HepG2 (cell line): ENCODE results near the gene IKZF3. TPM values are rescaled to one million over a fixed set of nuclear protein-coding genes. Genes with fewer than 3 reads are reported as not detected.
"Not testable (repeated sequence)": the region's sequence is repeated elsewhere in the genome, so short reads cannot be mapped to it uniquely, and the experiment has no call there.

Source experiments
- ATAC-seq: fragments of 200-7000 bp; cut with Tn5 transposase; 3 replicates; pipeline ENCODE4 v1.9.1; 2020; ENCODE audit warnings: mild to moderate bottlenecking, moderate library complexity
- BruUV-seq: library from RNA; stranded (reverse); fragments of 400-500 nt; replicated peaks from 2 replicates; lab custom pipeline; 2021; lab: Mats Ljungman, UMichigan
- CTCF ChIA-PET: fragments of 300-600 bp; formaldehyde crosslinking; extraction: SDS; loops from one replicate; lab custom pipeline; 2021; ENCODE audit warnings: low total read pairs, inconsistent platforms, low intra/inter-chr PET ratio; lab: Yijun Ruan, JAX
- POLR2A ChIA-PET: fragments of 350-600 bp; sonication (Branson Sonifier 250); formaldehyde crosslinking; loops from one replicate; lab custom pipeline; 2020; ENCODE audit warnings: antibody characterized with exemption, inconsistent platforms; lab: Yijun Ruan, JAX
- DNase-seq: peaks from one replicate; pipeline ENCODE4 v3.0.0-alpha.2; 2015; ENCODE audit warnings: low spot score
- FAIRE-seq: peaks from 3 replicates; lab custom pipeline; 2011; peaks lifted over from hg19 to GRCh38; lab: Jason Lieb, UNC
- H2AFZ ChIP-seq: one replicate; pipeline ENCODE4 v1.6.1; 2011; ENCODE audit warnings: low read length, inconsistent platforms
- H3K27ac ChIP-seq: fragments of 300-600 bp; 3 replicates; pipeline ENCODE4 v1.8.0; 2011; ENCODE audit warnings: mixed run types, mild to moderate bottlenecking, mixed read lengths, low read length, inconsistent platforms; ENCODE audit not compliant: insufficient read depth; ENCODE audit errors: extremely low read length
- H3K27me3 ChIP-seq, 2 experiments: fragments of 200-600 bp in 1 of 2; 2 replicates in 1 of 2; 3 replicates in 1 of 2; pipeline versions ENCODE4 v1.6.0 to v1.8.0; 2011; ENCODE audit warnings: low read length in 2 of 2, mild to moderate bottlenecking in 2 of 2, moderate library complexity in 2 of 2, inconsistent platforms in 1 of 2; ENCODE audit not compliant: insufficient read depth in 2 of 2, control insufficient read depth in 1 of 2
- H3K36me3 ChIP-seq, 2 experiments: fragments of 200-600 bp in 1 of 2; replicated peaks in 1 of 2; 2 replicates in 1 of 2; 3 replicates in 1 of 2; pipeline versions ENCODE4 v1.5.1 to v1.8.0; 2011; ENCODE audit warnings: low read length in 2 of 2, inconsistent platforms in 1 of 2; ENCODE audit not compliant: insufficient read depth in 2 of 2, control insufficient read depth in 1 of 2
- H3K4me1 ChIP-seq: 2 replicates; pipeline ENCODE4 v1.5.1; 2012; ENCODE audit warnings: low read length, inconsistent platforms; ENCODE audit not compliant: insufficient read depth
- H3K4me2 ChIP-seq: 2 replicates; pipeline ENCODE4 v1.6.0; 2011; ENCODE audit warnings: low read depth, low read length, inconsistent platforms
- H3K4me3 ChIP-seq, 3 experiments: fragments of 200-600 bp in 1 of 3; sonication (generic), shearing (Covaris generic) in 1 of 3; replicated peaks in 1 of 3; 2 replicates each; pipeline ENCODE4 v1.5.1; 2011 to 2016; ENCODE audit warnings: low read length in 3 of 3, inconsistent platforms in 2 of 3, low read depth in 2 of 3, mild to moderate bottlenecking in 2 of 3, control low read depth in 1 of 3, mixed read lengths in 1 of 3; ENCODE audit not compliant: insufficient read depth in 1 of 3
- H3K79me2 ChIP-seq: one replicate; pipeline ENCODE4 v1.6.1; 2011; ENCODE audit warnings: low read length, inconsistent platforms; ENCODE audit not compliant: insufficient read depth
- H3K9ac ChIP-seq: 2 replicates; pipeline ENCODE4 v1.6.0; 2011; ENCODE audit warnings: mild to moderate bottlenecking, low read depth, low read length, inconsistent platforms; ENCODE audit not compliant: insufficient read depth
- H3K9me3 ChIP-seq: 2 replicates; pipeline ENCODE4 v1.5.1; 2012; ENCODE audit warnings: mild to moderate bottlenecking, low read length
- H4K20me1 ChIP-seq: 2 replicates; pipeline ENCODE4 v1.6.0; 2011; ENCODE audit warnings: inconsistent platforms, mild to moderate bottlenecking, low read length, moderate library complexity; ENCODE audit not compliant: insufficient read depth
- ATRX ChIP-seq: sonication (generic); formaldehyde crosslinking; IDR thresholded peaks from 2 replicates; pipeline ENCODE4 v1.4.0; 2020; ENCODE audit warnings: missing genetic modification reagents, borderline replicate concordance
- FOXK2 ChIP-seq: fragments of 450-650 bp; IDR thresholded peaks from 2 replicates; pipeline ENCODE4 v1.6.1; 2016
- ZNF121 ChIP-seq: sonication (generic); formaldehyde crosslinking; IDR thresholded peaks from 2 replicates; pipeline ENCODE4 v1.5.0; 2020; ENCODE audit warnings: mild to moderate bottlenecking, missing genetic modification reagents
- WGBS: methylation state at CpG from one replicate; pipeline ENCODE4 v1.1.6; 2017; ENCODE audit warnings: low lambda C conversion rate; 5-methylcytosine and 5-hydroxymethylcytosine counted together
- in situ Hi-C: cut with HindIII; loops from 2 replicates; pipeline ENCODE4 v1.10.0; 2017; ENCODE audit warnings: low pct_unique_long_range_greater_than_20kb; ENCODE audit not compliant: extremely low pct_ligation_motif_present
- intact Hi-C: fragments of 100-400 bp; cut with micrococcal nuclease; formaldehyde crosslinking; loops from one replicate; pipeline ENCODE4 v1.10.0; 2022; ENCODE audit not compliant: unreplicated experiment
- polyA plus RNA-seq, 8 experiments: library from polyadenylated mRNA; depleted of rRNA in 3 of 8; stranded (reverse) in 7 of 8; unstranded in 1 of 8; fragments of >200 nt; fragmentation: Illumina TruSeq in 4 of 8; extraction: Trizol in 4 of 8; gene quantifications; 2 replicates each; pipeline versions ENCODE4 v1.2.1 to v1.2.3, GENCODE V29; 2011 to 2016; ENCODE audit warnings: low read depth in 4 of 8, missing spikeins in 1 of 8, mixed read lengths in 1 of 8; ENCODE audit not compliant: insufficient read depth in 1 of 8
- total RNA-seq, 5 experiments: library from RNA; depleted of rRNA; stranded (reverse); fragments of >200 nt; fragmentation: Illumina TruSeq; extraction: Trizol; gene quantifications; 2 replicates each; pipeline ENCODE4 v1.2.3, GENCODE V29; 2016; ENCODE audit warnings: low read depth in 1 of 5

IKZF3 gene
- total and polyA plus RNA-seq, 2 of the 13 experiments (the other 11 are each of a cell fraction or from before 2014, with no cell fraction given), result not detected

DNA sequence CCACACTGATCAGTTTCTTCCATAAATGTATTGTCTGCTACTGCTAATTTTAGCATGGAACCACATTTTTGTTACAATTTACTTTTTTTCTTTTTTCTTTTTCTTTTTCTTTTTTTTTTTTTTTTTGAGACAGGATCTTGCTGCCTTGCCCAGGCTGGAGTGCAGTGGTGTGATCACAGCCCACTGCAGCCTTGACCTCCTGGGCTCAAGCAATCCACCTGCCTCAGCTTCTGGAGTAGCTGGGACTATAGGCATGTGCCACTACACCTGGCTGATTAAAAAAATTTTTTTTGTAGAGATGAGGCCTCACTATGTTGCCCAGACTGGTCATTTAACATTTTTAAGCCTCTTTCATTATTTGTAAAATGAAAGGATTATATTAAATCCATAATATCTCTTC lies 23.0 kb upstream of the IKZF3 start:
- no peaks in the 10 kb centered on the region for H4K20me1 ChIP-seq
- peaks cover 0 to 9% of the 10 kb centered on the region in 2 experiments; a peak in 1 of 5 replicates for H3K27me3 ChIP-seq
- FAIRE-seq (no peak), DNase-seq (no peak), ATAC-seq (no peak)
- no peaks in the 10 kb centered on the region for H3K4me1 ChIP-seq
- no peak overlapping the region for H3K27ac ChIP-seq
- H3K9ac ChIP-seq, result no peak overlapping the region
- H3K79me2 ChIP-seq, result no peaks in the 10 kb centered on the region
- BruUV-seq, result no TSS peak
- no peak overlapping the region for H3K4me3 ChIP-seq
- intact Hi-C loops, result no loop called here
- CTCF ChIA-PET, result no interaction called here
- no peak for TF ChIP-seq ATRX (CRISPR knock-in tag)
- 0 out of 2 replicates have a peak, but pooled peaks have one; percentile 13 for TF ChIP-seq FOXK2
- peak; percentile 37; the same call in 1 of the 2 replicates for TF ChIP-seq ZNF121 (CRISPR knock-in tag)
- TF ChIP-seq, all 625 proteins: peak for 2
- H3K36me3 ChIP-seq, result no peaks in the 10 kb centered on the region
- no peak overlapping the region for H3K4me2 ChIP-seq
- POLR2A ChIA-PET, result no interaction called here
- H3K9me3 ChIP-seq, result no peaks in the 10 kb centered on the region
- in situ Hi-C loops, result no loop called here
- H2AFZ ChIP-seq, result no peak overlapping the region

DNA sequence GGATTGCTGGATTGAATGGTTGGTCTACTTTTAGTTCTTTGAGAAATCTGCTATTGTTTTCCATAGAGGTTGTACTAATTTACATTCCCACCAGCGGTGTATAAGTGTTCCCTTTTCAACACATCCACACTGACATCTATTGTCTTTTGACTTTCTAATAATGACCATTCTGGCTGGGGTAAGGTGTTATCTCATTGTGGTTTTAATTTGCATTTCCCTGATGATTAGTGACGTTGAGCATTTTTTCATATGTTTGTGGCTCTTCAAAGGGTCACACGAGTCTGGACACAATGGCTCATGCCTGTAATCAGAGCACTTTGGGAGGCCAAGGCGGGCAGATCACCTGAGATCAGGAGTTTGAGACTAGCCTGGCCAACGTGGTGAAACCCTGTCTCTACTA lies 22.0 kb upstream of the IKZF3 start:
- not testable (repeated sequence) for BruUV-seq, FAIRE-seq, H3K9me3 ChIP-seq

More for the DNA sequence above, 22.0 kb upstream of the IKZF3 start:
- H3K36me3 ChIP-seq, H3K4me2 ChIP-seq, H3K4me3 ChIP-seq, H3K9ac ChIP-seq, H4K20me1 ChIP-seq, H2AFZ ChIP-seq, CTCF ChIA-PET, POLR2A ChIA-PET, H3K27ac ChIP-seq, DNase-seq, in situ Hi-C loops, H3K4me1 ChIP-seq, H3K27me3 ChIP-seq, intact Hi-C loops, ATAC-seq, H3K79me2 ChIP-seq: not testable (repeated sequence)
- 10% methylated on average over 5 of the region's 5 CpGs for WGBS
